Vagina (tissue), 2 donors: Measurements from ENCODE around the gene RARA.

Source experiments
- POLR2A ChIP-seq, 2 donors: fragments of 450-650 bp; IDR thresholded peaks; one replicate each; pipeline ENCODE4 v1.6.1; 2017; ENCODE audit warnings: antibody characterized with exemption in 2 of 2, mild to moderate bottlenecking in 2 of 2, moderate library complexity in 2 of 2
- TF ChIP-seq, protein P1 (sequence below), 3 experiments: fragments of 450-650 bp in 2 of 3; fragments of 200-600 bp in 1 of 3; sonication (generic) in 1 of 3; IDR thresholded peaks; one replicate each; pipeline ENCODE4 v1.5.1; 2017 to 2019; ENCODE audit warnings: antibody characterized with exemption in 3 of 3, mild to moderate bottlenecking in 2 of 3, moderate library complexity in 2 of 3

DNA sequence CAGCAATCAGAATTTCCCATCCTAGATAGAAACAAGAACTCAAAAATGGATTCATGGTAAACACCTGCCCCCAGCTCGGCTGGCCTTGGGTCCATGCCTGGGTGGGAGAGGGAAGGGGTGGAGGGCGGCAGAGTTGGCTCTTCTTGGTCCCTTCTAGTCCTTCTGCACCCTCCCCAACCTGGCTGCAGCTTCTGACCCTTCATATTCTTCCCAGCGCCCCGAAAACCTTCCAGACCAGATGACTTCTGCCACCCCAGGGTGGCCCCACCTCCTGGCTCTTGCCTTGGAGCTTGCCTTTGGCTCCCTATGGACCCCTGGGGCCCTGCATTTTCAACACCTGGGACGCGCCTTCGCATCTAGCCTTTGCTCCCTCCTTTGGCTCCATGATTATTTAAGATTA, 60.9 kb downstream of the RARA start:
- TF ChIP-seq, protein P1, sequence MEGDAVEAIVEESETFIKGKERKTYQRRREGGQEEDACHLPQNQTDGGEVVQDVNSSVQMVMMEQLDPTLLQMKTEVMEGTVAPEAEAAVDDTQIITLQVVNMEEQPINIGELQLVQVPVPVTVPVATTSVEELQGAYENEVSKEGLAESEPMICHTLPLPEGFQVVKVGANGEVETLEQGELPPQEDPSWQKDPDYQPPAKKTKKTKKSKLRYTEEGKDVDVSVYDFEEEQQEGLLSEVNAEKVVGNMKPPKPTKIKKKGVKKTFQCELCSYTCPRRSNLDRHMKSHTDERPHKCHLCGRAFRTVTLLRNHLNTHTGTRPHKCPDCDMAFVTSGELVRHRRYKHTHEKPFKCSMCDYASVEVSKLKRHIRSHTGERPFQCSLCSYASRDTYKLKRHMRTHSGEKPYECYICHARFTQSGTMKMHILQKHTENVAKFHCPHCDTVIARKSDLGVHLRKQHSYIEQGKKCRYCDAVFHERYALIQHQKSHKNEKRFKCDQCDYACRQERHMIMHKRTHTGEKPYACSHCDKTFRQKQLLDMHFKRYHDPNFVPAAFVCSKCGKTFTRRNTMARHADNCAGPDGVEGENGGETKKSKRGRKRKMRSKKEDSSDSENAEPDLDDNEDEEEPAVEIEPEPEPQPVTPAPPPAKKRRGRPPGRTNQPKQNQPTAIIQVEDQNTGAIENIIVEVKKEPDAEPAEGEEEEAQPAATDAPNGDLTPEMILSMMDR (IDR thresholded peaks at IDR 0.05): no peak
- TF ChIP-seq POLR2A (IDR thresholded peaks at IDR 0.05): no peak
